Loucy (cell line): ENCODE measurements around the gene COL23A1.

Experiments used
- EZH2phosphoT487 ChIP-seq: fragments of 200-600 bp; IDR thresholded peaks from 2 replicates; pipeline ENCODE4 v1.6.1; 2018; ENCODE audit warnings: antibody characterized with exemption, mild to moderate bottlenecking, moderate library complexity, borderline replicate concordance
- TF ChIP-seq, protein P1 (sequence below): fragments of 200-600 bp; sonication (generic); conservative IDR thresholded peaks from 2 replicates; pipeline ENCODE4 v1.5.1; 2014; ENCODE audit warnings: mild to moderate bottlenecking, antibody characterized with exemption, low read length

GRCh38 chr5:178357678-178358077, 232.5 kb downstream of the COL23A1 start:
- TF ChIP-seq, protein P1, sequence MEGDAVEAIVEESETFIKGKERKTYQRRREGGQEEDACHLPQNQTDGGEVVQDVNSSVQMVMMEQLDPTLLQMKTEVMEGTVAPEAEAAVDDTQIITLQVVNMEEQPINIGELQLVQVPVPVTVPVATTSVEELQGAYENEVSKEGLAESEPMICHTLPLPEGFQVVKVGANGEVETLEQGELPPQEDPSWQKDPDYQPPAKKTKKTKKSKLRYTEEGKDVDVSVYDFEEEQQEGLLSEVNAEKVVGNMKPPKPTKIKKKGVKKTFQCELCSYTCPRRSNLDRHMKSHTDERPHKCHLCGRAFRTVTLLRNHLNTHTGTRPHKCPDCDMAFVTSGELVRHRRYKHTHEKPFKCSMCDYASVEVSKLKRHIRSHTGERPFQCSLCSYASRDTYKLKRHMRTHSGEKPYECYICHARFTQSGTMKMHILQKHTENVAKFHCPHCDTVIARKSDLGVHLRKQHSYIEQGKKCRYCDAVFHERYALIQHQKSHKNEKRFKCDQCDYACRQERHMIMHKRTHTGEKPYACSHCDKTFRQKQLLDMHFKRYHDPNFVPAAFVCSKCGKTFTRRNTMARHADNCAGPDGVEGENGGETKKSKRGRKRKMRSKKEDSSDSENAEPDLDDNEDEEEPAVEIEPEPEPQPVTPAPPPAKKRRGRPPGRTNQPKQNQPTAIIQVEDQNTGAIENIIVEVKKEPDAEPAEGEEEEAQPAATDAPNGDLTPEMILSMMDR, result no peak
- no peak for TF ChIP-seq EZH2phosphoT487
